OCI-LY1 (cell line): ENCODE results near the gene FAM200A.
"Not testable (repeated sequence)": the region's sequence is repeated elsewhere in the genome, so short reads cannot be mapped to it uniquely, and the experiment has no call there.

ENCODE experiments used
- EZH2 ChIP-seq: fragments of 200-600 bp; sonication (generic), shearing (Covaris generic); IDR thresholded peaks from 2 replicates; pipeline ENCODE4 v1.8.0; 2017; ENCODE audit warnings: borderline replicate concordance, mixed run types, mild to moderate bottlenecking, antibody characterized with exemption, low read length, moderate library complexity, mixed read lengths
- TF ChIP-seq, protein P1 (sequence below): fragments of 200-600 bp; sonication (generic), shearing (Covaris generic); IDR thresholded peaks from 2 replicates; pipeline ENCODE4 v1.5.1; 2017; ENCODE audit warnings: mild to moderate bottlenecking, antibody characterized with exemption, low read length, moderate library complexity, mixed read lengths

DNA sequence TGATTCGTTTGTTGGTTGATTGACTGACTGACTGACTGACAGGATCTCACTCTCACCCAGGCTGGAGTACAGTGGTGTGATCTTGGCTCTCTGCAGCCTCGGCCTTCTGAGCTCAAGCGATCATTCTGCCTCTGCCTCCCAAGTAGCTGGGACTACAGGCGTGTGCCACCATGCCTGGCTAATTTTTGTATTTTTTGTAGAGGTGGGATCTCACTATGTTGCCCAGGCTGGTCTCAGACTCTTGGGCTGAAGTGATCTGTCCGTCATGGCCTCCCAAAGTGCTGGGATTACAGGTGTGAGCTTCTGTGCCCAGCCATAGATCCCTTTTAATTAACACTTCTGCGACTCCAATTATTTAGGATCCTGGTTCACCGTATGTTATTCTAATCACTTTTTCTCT lies 16.9 kb upstream of the FAM200A start:
- TF ChIP-seq, protein P1, sequence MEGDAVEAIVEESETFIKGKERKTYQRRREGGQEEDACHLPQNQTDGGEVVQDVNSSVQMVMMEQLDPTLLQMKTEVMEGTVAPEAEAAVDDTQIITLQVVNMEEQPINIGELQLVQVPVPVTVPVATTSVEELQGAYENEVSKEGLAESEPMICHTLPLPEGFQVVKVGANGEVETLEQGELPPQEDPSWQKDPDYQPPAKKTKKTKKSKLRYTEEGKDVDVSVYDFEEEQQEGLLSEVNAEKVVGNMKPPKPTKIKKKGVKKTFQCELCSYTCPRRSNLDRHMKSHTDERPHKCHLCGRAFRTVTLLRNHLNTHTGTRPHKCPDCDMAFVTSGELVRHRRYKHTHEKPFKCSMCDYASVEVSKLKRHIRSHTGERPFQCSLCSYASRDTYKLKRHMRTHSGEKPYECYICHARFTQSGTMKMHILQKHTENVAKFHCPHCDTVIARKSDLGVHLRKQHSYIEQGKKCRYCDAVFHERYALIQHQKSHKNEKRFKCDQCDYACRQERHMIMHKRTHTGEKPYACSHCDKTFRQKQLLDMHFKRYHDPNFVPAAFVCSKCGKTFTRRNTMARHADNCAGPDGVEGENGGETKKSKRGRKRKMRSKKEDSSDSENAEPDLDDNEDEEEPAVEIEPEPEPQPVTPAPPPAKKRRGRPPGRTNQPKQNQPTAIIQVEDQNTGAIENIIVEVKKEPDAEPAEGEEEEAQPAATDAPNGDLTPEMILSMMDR = not testable (repeated sequence)
- not testable (repeated sequence) for TF ChIP-seq EZH2
